Activated CD4-positive, alpha-beta T cell treated with anti-CD3 and anti-CD28 coated beads, Interleukin-2, amount 50 U/mL, for 1 hour (primary cell): ENCODE measurements around the gene SCGB3A1.

Source experiments
- DNase-seq: peaks from one replicate; pipeline ENCODE4 v3.0.0-alpha.2; 2020

Gene SCGB3A1

GRCh38 chr5:180625125-180625790 is 34.0 kb upstream of the SCGB3A1 start:
- no peak for DNase-seq

- DNase-seq: no peak
Measured at GRCh38 chr5:180624587-180624986, 33.3 kb upstream of the SCGB3A1 start.

- no peak for DNase-seq
Measured at GRCh38 chr5:180623844-180624243, 32.5 kb upstream of the SCGB3A1 start.

- no peak for DNase-seq
Measured at GRCh38 chr5:180623411-180623834, 32.1 kb upstream of the SCGB3A1 start.

DNA sequence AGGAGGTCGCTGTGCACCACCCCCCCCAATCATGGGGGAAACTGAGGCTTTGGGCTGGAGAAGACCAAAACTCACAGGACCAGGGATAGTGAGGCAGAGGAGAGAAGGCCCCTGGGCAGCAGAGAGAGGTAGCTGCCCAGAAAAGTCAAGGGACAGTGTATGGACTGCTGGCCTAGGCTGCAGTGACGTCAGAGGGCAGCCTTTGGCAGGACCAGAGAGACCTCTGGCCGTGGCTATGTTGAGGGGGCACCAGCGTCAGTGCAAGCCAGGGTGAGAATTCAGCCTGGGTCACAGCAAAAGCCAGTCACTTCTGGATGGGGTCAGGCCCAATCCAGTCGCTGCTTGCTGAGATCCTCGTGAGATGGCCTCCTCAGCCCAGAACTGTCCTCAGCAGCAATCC is 31.6 kb upstream of the SCGB3A1 start:
- no peak for DNase-seq

GRCh38 chr5:180621311-180621710 is 30.0 kb upstream of the SCGB3A1 start:
- no peak for DNase-seq

- no peak for DNase-seq
Measured at GRCh38 chr5:180620014-180620413, 28.7 kb upstream of the SCGB3A1 start.

GRCh38 chr5:180619563-180619915 is 28.2 kb upstream of the SCGB3A1 start:
- no peak for DNase-seq

DNA sequence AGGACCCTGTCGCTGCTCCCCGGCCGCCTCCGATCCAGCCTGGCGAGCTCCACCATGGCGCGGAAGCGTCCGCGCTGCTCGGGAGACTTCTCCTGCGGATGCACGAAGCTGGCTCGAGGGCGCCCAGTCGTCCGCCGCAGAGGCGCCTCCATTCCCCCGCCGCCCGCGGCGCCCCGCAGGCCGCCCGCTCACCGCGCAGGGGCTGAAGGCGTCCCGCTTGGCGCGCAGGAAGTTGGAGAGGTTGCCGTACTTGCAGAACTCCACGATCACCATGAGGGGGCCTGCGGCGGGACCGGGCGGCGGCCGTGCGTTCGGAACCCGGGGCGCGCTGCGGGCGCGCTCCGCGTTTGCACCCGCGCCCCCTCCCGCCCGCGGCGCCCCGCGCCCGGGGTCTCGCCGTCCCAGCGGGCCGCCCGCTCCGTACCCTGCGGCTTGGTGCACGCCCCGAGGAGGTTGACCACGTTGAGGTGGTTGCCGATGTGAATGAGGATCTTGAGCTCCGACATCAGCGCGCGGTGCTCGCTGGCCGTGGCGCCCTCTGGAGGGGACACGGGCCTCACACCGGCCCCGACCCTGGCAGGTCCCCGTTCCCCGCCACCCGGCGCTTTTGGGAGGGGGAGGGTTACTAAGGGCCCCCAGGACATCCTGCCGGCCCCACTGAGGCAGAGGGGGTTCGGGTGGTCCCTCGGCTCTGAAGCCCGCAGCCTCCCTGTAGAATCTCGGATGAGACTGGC is 27.7 kb upstream of the SCGB3A1 start:
- DNase-seq: peak; percentile 24

DNA sequence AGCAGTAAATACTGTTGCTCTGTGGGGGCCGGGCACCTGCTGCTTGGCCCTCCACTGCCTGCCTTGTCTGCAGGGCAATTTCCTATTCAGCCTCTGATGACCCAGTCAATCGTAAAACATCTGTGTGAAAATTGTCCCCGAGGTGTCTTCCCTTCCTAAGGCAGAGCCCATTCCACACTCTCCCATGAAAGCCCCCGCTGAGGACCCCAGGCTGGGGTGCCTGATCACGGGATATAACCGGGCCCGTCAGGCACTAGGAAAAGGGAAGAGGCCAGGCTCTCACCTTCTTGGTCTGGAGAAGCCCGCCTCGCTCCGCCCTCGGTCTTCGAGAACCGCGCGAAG is 27.2 kb upstream of the SCGB3A1 start:
- no peak for DNase-seq

DNA sequence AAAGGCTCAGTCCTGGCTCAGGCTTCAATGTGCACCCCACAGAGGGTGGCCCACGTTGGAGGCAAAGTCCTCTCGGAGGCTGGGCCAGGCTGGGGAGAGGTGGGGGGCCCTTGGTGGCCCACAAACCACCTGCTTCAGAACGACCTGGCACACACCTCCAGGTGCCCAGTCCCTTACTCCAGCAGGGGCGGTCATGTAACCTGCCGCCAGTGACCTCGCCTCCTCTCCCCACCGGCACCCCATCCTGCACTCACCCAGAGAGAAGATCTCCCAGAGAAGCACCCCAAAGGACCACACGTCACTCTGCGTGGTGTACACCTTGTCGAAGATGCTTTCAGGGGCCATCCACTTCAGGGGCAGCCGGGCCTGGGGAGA is 22.5 kb upstream of the SCGB3A1 start:
- no peak for DNase-seq

- no peak for DNase-seq
Measured at GRCh38 chr5:180613188-180613813, 22.0 kb upstream of the SCGB3A1 start.

DNA sequence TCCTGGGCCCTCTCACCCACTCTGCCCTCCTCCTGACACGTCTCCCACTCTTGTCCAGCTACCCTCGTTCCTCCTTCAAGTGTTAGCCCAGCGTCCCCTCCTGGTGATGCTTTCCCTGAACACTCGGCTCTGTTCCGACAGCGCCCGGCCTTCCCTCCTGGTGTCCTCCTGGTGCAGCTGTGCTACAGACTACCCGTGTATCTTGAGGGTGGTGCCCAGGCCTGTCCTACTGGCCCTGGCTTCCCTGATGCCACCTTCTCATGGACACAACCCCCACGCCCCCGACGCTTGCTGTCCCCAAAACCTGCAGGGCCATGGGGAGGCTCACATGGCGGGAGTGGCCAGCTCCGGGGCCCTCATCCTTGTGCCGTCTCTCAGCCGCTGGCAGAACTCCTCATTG is 21.4 kb upstream of the SCGB3A1 start:
- DNase-seq: no peak

DNA sequence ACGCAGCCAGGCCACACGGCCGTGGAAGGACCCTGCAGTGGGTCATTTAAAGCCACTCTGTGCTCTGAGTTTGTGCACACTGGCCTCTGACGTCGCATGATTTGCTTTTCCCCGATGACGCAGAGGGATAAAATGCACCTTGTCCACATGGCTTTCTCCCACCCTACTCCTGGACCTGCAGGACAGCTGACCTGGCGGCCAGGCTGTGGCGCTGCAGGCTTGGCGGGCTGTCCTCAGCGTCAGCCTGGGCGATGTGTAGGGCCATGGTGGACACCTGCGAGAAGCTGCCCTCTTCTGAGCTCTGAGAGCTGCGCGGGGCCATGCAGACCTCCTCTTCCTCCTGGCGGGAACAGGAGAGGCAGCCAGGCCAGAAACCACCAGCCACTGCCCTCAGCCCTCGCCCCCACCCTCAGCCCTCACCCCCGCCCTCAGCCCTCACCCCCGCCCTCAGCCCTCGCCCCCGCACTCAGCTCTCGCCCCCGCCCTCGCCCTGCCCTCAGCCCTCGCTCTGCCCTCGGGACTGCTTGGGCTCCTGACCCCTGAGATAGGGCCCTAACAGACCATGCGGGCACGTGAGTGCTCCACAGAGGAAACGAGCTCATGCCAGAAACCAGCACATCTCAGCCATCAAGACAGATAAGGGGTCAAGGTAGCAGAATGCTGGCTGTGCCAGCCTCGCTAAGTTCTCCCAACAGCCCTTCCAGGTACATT is 20.0 kb upstream of the SCGB3A1 start:
- no peak for DNase-seq

DNA sequence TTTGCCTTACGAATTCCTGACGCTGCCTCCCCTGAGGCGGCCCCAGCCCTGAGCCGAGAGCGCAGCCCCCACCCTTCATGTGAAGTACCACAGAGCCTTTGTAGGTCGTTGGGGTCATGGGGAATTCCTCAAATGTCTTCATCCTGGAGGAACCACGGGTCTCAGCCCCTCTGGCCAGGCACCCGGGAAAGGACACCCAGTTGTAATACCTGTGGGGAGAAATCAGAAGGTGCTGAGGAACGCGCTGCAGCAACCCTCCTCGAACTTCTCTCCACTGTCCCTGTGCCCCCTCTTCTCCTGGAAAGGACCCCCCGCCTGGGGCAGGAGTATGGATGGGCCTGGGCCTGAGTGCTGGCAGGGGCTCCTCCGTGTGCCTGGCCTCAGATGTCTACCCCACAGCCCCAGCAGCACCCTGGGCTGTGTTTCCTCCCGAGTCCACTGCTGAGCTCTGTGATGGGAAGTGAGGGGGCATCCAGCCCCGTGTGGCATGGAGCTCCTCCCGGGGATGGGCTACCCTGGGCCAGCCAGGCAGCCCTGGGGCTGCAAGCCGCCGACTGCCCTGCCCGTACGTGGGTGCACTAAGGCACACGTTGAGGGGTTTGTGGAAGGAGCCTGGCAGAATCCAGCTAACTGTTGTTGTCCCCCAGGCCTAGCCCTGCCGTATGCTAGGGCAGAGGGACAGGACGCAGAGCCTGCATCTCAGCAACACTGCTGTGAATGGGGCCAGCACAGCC is 18.7 kb upstream of the SCGB3A1 start:
- DNase-seq: no peak

GRCh38 chr5:180609386-180609785 is 18.1 kb upstream of the SCGB3A1 start:
- DNase-seq: no peak

DNA sequence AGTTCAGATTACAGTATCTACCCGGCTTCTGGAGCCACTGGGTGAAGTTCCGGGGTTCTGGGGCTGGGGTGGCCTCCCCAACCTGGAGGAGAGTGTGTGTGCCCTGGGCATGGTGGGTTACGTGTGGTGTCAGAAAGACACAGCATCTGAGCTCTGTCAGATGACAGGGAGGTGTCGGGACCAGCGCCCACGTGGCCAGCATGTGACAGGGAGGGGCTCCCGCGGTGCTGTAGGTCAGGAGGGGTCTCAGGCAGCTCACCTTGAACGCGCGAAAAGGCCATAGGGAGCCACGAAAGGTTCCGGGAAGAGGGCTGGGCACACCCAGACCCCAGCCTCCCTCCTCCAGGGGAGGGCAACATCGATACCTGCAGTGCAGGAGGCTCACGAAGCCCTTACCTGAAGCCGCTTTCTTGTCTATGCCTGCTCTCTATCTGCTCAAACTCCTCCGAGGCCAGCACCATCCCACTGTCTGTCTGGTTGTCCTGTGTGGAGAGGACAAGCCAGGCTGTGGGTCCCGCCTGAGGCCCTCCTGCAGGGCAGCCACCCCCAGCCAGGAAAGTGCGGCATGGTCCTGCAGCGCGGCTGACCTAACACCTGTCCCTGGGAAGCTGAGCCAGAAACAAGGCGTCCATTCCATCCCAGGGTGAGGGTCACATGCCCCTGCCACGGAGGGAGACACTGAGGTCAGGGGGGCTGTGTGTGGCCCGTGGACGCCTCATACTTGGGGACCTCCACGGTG is 17.4 kb upstream of the SCGB3A1 start:
- no peak for DNase-seq

DNA sequence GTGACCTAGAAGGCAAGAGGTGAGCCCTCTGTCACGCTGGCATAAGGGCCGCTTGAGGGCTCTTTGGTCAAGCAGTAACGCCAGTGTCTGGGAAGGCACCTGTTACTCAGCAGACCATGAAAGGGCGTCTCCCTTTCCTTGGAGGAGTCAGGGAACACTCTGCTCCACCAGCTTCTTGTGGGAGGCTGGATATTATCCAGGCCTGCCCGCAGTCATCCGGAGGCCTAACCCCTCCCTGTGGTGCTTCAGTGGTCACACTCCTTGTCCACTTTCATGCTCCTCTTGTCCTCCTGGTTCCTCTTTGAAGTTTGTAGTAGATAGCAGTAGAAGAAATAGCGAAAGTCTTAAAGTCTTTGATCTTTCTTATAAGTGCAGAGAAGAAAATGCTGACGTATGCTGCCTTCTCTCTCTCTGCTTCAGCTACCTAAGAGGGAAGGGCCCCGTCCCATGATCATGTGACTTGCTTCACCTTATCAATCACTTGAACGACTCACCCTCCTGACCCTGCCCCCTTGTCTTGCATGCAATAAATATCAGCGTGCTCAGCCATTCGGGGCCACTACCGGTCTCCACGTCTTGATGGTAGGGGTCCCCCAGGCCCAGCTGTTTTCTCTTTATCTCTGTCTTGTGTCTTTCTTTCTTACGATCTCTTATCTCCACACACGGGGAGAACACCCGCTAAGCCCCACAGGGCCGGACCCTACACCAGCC is 16.7 kb upstream of the SCGB3A1 start:
- no peak for DNase-seq

DNA sequence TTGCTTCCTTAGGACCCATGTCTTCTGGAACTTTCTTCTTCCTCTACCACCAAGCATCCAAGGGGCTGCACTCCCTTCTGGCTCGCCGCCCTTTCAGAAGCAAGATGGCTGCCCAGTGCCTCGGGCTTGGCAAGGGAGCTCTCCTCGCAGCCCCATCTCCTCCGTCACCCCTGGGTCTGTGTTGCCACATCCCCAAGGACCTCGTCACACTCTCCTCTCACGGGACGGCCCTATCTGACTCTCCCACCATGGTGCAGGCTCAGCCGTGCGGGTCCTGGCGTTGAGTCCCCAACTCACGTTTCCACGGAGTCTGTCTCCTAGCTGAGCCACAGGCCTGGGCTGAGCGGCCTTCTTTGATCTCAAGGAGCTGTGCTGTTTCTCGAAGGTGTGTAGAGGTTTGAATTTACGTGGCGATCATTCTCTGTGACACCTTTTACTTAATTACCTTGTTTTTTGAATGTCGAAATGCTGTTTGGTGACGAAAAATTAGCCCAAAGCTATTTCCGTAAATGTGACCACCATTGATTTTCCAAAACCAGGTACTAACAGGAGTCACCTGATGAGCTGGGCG is 15.0 kb upstream of the SCGB3A1 start:
- DNase-seq: no peak

- DNase-seq: peak; percentile 56
Measured at GRCh38 chr5:180605554-180606214, 14.4 kb upstream of the SCGB3A1 start.

GRCh38 chr5:180604271-180604670 is 13.0 kb upstream of the SCGB3A1 start:
- no peak for DNase-seq
